GM23338 (cell line): ENCODE data around the gene RAB22A. TPM values are rescaled to one million over a fixed set of nuclear protein-coding genes. Genes with fewer than 3 reads are reported as not detected.

ENCODE experiments used
- ATAC-seq: fragments of 200-7000 bp; cut with Tn5 transposase; 3 replicates; pipeline ENCODE4 v1.9.1; 2020
- DNase-seq: peaks from one replicate; pipeline ENCODE4 v3.0.0-alpha.2; 2015; ENCODE audit warnings: low spot score
- H2AFZ ChIP-seq: fragments of 200-600 bp; sonication (generic); 2 replicates; pipeline ENCODE4 v1.8.0; 2016; ENCODE audit warnings: antibody characterized with exemption, mild to moderate bottlenecking, moderate library complexity
- H3F3A ChIP-seq: fragments of 200-600 bp; sonication (generic); replicated peaks from 2 replicates; pipeline ENCODE4 v1.8.0; 2017; ENCODE audit warnings: antibody characterized with exemption, mixed run types, low read depth
- H3K27ac ChIP-seq: fragments of 200-600 bp; sonication (generic); 2 replicates; pipeline ENCODE4 v1.6.1; 2016; ENCODE audit warnings: low read depth
- H3K27me3 ChIP-seq: fragments of 200-600 bp; sonication (generic); 2 replicates; pipeline ENCODE4 v1.8.0; 2016; ENCODE audit warnings: mild to moderate bottlenecking, mixed run types, moderate library complexity; ENCODE audit not compliant: insufficient read depth
- H3K36me3 ChIP-seq: fragments of 200-600 bp; sonication (generic); 2 replicates; pipeline ENCODE4 v1.8.0; 2016; ENCODE audit warnings: mild to moderate bottlenecking; ENCODE audit not compliant: insufficient read depth
- H3K4me1 ChIP-seq: fragments of 200-600 bp; sonication (generic); 2 replicates; pipeline ENCODE4 v1.8.0; 2016; ENCODE audit warnings: mild to moderate bottlenecking, moderate library complexity; ENCODE audit not compliant: insufficient read depth
- H3K4me2 ChIP-seq: fragments of 200-600 bp; sonication (generic); 2 replicates; pipeline ENCODE4 v1.7.1; 2017; ENCODE audit warnings: mixed run types
- H3K4me3 ChIP-seq: fragments of 200-600 bp; sonication (generic); 2 replicates; pipeline ENCODE4 v1.6.1; 2016; ENCODE audit warnings: mixed run types
- H3K79me2 ChIP-seq: fragments of 200-600 bp; sonication (generic); replicated peaks from 2 replicates; pipeline ENCODE4 v1.8.0; 2017; ENCODE audit warnings: mild to moderate bottlenecking; ENCODE audit not compliant: insufficient read depth
- H3K9me2 ChIP-seq: fragments of 200-600 bp; sonication (generic); 2 replicates; pipeline ENCODE4 v1.8.0; 2017; ENCODE audit not compliant: insufficient read depth
- H4K20me1 ChIP-seq: fragments of 200-600 bp; sonication (generic); replicated peaks from 2 replicates; pipeline ENCODE4 v1.8.0; 2017; ENCODE audit warnings: mild to moderate bottlenecking; ENCODE audit not compliant: insufficient read depth
- H3K27ac Mint-ChIP-seq: 2 replicates; pipeline ENCODE4 v1.8.0; 2020; ENCODE audit warnings: inconsistent platforms, mild to moderate bottlenecking, moderate library complexity, mixed read lengths
- H3K27me3 Mint-ChIP-seq: 3 replicates; pipeline ENCODE4 v1.8.0; 2022; ENCODE audit warnings: low read depth, mild to moderate bottlenecking, moderate library complexity, mixed read lengths, inconsistent platforms; ENCODE audit not compliant: insufficient read depth, poor library complexity
- H3K36me3 Mint-ChIP-seq: 3 replicates; pipeline ENCODE4 v1.8.0; 2021; ENCODE audit warnings: low read depth, mild to moderate bottlenecking, inconsistent platforms, moderate library complexity, mixed read lengths
- H3K4me1 Mint-ChIP-seq: 3 replicates; pipeline ENCODE4 v1.8.0; 2020; ENCODE audit warnings: mild to moderate bottlenecking, inconsistent platforms, mixed read lengths
- H3K4me3 Mint-ChIP-seq: 3 replicates; pipeline ENCODE4 v1.8.0; 2021; ENCODE audit warnings: moderate library complexity, mild to moderate bottlenecking, inconsistent platforms, mixed read lengths
- H3K9me3 Mint-ChIP-seq: 3 replicates; pipeline ENCODE4 v1.8.0; 2020; ENCODE audit warnings: moderate library complexity, mild to moderate bottlenecking, inconsistent platforms, mixed read lengths
- CREB1 ChIP-seq: fragments of 250-450 bp; sonication (Bioruptor Pico); IDR thresholded peaks from 2 replicates; pipeline ENCODE4 v1.5.0; 2020; ENCODE audit warnings: low read depth, mild to moderate bottlenecking, moderate library complexity
- EZH2 ChIP-seq: fragments of 200-600 bp; sonication (generic); IDR thresholded peaks from one replicate; pipeline ENCODE4 v1.8.0; 2017; ENCODE audit warnings: antibody characterized with exemption, mild to moderate bottlenecking, low read depth; ENCODE audit not compliant: unreplicated experiment
- EZH2phosphoT487 ChIP-seq: fragments of 200-600 bp; sonication (generic); IDR thresholded peaks from one replicate; pipeline ENCODE4 v1.8.1; 2018; ENCODE audit warnings: antibody characterized with exemption; ENCODE audit not compliant: unreplicated experiment
- JUNB ChIP-seq: IDR thresholded peaks from one replicate; pipeline ENCODE4 v1.6.1; 2016; ENCODE audit warnings: antibody characterized with exemption; ENCODE audit not compliant: unreplicated experiment
- NANOG ChIP-seq: IDR thresholded peaks from 2 replicates; pipeline ENCODE4 v1.6.1; 2016; ENCODE audit warnings: antibody characterized with exemption, borderline replicate concordance
- POLR2AphosphoS5 ChIP-seq: IDR thresholded peaks from 2 replicates; pipeline ENCODE4 v1.6.1; 2016; ENCODE audit warnings: antibody characterized with exemption, low read depth
- STAT1 ChIP-seq: IDR thresholded peaks from one replicate; pipeline ENCODE4 v1.6.1; 2016; ENCODE audit warnings: antibody characterized with exemption; ENCODE audit not compliant: unreplicated experiment
- ZNF114 ChIP-seq: fragments of 250-450 bp; sonication (Bioruptor Pico); IDR thresholded peaks from 2 replicates; pipeline ENCODE4 v1.5.0; 2020; ENCODE audit warnings: mild to moderate bottlenecking, moderate library complexity
- ZNF331 ChIP-seq: fragments of 250-450 bp; sonication (Bioruptor Pico); IDR thresholded peaks from 2 replicates; pipeline ENCODE4 v1.5.0; 2020; ENCODE audit warnings: low read depth, mild to moderate bottlenecking, moderate library complexity
- polyA plus RNA-seq: library from polyadenylated mRNA; unstranded; fragments of >200 nt; fragmentation: Nextera tagmentation; extraction: Ambion mirVana; gene quantifications from 2 replicates; pipeline ENCODE4 v1.2.1, GENCODE V29; 2016
- total RNA-seq: library from RNA; depleted of rRNA; stranded (reverse); fragments of >200 nt; shearing (Covaris generic); gene quantifications from 2 replicates; pipeline ENCODE4 v1.2.3, GENCODE V29; 2014
- TF ChIP-seq, protein P1 (sequence below), 2 experiments: fragments of 200-600 bp in 1 of 2; sonication (generic) in 1 of 2; conservative IDR thresholded peaks; 2 replicates each; pipeline versions ENCODE4 v1.5.1 to v1.6.1; 2016 to 2017; ENCODE audit warnings: antibody characterized with exemption in 2 of 2, low read depth in 2 of 2, mild to moderate bottlenecking in 2 of 2, moderate library complexity in 1 of 2
- TF ChIP-seq, protein P2 (sequence below): IDR thresholded peaks from 2 replicates; pipeline ENCODE4 v1.6.1; 2016; ENCODE audit warnings: antibody characterized with exemption
- TF ChIP-seq, protein P3 (sequence below): fragments of 250-450 bp; sonication (Bioruptor Pico); IDR thresholded peaks from 2 replicates; pipeline ENCODE4 v1.5.0; 2020; ENCODE audit warnings: mild to moderate bottlenecking, moderate library complexity
- TF ChIP-seq, protein P4 (sequence below): IDR thresholded peaks from one replicate; pipeline ENCODE4 v1.6.1; 2018; ENCODE audit warnings: antibody characterized with exemption; ENCODE audit not compliant: unreplicated experiment

RAB22A gene
- total and polyA plus RNA-seq, 2 experiments from 2014 or later: 3.3 to 6.8 TPM

DNA sequence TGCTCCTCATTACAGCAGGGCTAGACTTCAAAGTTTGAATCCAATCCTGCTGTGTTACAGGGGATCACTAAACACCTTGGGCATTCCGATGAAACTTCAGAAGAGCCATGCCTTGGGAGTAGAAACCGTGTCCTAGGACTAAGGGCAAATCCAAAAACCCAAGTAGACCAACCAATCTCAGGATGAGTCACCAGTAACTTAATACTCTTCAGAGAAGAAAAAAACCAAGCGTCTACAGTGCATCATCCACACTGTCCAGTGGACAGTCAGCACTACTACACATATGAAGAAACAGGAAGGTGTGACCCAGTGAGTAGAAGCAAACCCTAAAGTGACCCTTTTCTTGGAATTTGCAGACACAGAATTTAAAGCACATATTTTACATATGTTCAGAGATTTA is 40.1 kb downstream of the RAB22A start:
- H4K20me1 ChIP-seq: no peaks in the 10 kb centered on the region
- H3K4me2 ChIP-seq: no peak overlapping the region
- H3K27ac ChIP-seq: no peak overlapping the region
- Mint-ChIP-seq H3K4me3 (no peak overlapping the region), H3K36me3 (peaks cover 16% of the 10 kb centered on the region), H3K9me3 (no peaks in the 10 kb centered on the region), H3K4me1 (no peaks in the 10 kb centered on the region), H3K27me3 (no peaks in the 10 kb centered on the region), H3K27ac (no peak overlapping the region)
- no peaks in the 10 kb centered on the region for H3K9me2 ChIP-seq
- no peaks in the 10 kb centered on the region for H3K4me1 ChIP-seq
- no peaks in the 10 kb centered on the region for H3F3A ChIP-seq
- H3K36me3 ChIP-seq: no peaks in the 10 kb centered on the region
- no peak overlapping the region for H2AFZ ChIP-seq
- no peaks in the 10 kb centered on the region for H3K27me3 ChIP-seq
- no peaks in the 10 kb centered on the region for H3K79me2 ChIP-seq
- DNase-seq: no peak
- no peak overlapping the region for H3K4me3 ChIP-seq
- no peak for ATAC-seq
- TF ChIP-seq, protein P1, sequence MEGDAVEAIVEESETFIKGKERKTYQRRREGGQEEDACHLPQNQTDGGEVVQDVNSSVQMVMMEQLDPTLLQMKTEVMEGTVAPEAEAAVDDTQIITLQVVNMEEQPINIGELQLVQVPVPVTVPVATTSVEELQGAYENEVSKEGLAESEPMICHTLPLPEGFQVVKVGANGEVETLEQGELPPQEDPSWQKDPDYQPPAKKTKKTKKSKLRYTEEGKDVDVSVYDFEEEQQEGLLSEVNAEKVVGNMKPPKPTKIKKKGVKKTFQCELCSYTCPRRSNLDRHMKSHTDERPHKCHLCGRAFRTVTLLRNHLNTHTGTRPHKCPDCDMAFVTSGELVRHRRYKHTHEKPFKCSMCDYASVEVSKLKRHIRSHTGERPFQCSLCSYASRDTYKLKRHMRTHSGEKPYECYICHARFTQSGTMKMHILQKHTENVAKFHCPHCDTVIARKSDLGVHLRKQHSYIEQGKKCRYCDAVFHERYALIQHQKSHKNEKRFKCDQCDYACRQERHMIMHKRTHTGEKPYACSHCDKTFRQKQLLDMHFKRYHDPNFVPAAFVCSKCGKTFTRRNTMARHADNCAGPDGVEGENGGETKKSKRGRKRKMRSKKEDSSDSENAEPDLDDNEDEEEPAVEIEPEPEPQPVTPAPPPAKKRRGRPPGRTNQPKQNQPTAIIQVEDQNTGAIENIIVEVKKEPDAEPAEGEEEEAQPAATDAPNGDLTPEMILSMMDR (conservative IDR thresholded peaks at IDR 0.05; ENCODE audit: low read depth in 2 of 2): no peak
- TF ChIP-seq POLR2AphosphoS5 (no peak), EZH2 (no peak), NANOG (no peak), CREB1 (CRISPR knock-in tag) (no peak), JUNB (no peak), ZNF114 (no peak), EZH2phosphoT487 (no peak), STAT1 (no peak), ZNF331 (no peak)
- TF ChIP-seq, protein P2, sequence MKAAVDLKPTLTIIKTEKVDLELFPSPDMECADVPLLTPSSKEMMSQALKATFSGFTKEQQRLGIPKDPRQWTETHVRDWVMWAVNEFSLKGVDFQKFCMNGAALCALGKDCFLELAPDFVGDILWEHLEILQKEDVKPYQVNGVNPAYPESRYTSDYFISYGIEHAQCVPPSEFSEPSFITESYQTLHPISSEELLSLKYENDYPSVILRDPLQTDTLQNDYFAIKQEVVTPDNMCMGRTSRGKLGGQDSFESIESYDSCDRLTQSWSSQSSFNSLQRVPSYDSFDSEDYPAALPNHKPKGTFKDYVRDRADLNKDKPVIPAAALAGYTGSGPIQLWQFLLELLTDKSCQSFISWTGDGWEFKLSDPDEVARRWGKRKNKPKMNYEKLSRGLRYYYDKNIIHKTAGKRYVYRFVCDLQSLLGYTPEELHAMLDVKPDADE: no peak
- TF ChIP-seq, protein P3, sequence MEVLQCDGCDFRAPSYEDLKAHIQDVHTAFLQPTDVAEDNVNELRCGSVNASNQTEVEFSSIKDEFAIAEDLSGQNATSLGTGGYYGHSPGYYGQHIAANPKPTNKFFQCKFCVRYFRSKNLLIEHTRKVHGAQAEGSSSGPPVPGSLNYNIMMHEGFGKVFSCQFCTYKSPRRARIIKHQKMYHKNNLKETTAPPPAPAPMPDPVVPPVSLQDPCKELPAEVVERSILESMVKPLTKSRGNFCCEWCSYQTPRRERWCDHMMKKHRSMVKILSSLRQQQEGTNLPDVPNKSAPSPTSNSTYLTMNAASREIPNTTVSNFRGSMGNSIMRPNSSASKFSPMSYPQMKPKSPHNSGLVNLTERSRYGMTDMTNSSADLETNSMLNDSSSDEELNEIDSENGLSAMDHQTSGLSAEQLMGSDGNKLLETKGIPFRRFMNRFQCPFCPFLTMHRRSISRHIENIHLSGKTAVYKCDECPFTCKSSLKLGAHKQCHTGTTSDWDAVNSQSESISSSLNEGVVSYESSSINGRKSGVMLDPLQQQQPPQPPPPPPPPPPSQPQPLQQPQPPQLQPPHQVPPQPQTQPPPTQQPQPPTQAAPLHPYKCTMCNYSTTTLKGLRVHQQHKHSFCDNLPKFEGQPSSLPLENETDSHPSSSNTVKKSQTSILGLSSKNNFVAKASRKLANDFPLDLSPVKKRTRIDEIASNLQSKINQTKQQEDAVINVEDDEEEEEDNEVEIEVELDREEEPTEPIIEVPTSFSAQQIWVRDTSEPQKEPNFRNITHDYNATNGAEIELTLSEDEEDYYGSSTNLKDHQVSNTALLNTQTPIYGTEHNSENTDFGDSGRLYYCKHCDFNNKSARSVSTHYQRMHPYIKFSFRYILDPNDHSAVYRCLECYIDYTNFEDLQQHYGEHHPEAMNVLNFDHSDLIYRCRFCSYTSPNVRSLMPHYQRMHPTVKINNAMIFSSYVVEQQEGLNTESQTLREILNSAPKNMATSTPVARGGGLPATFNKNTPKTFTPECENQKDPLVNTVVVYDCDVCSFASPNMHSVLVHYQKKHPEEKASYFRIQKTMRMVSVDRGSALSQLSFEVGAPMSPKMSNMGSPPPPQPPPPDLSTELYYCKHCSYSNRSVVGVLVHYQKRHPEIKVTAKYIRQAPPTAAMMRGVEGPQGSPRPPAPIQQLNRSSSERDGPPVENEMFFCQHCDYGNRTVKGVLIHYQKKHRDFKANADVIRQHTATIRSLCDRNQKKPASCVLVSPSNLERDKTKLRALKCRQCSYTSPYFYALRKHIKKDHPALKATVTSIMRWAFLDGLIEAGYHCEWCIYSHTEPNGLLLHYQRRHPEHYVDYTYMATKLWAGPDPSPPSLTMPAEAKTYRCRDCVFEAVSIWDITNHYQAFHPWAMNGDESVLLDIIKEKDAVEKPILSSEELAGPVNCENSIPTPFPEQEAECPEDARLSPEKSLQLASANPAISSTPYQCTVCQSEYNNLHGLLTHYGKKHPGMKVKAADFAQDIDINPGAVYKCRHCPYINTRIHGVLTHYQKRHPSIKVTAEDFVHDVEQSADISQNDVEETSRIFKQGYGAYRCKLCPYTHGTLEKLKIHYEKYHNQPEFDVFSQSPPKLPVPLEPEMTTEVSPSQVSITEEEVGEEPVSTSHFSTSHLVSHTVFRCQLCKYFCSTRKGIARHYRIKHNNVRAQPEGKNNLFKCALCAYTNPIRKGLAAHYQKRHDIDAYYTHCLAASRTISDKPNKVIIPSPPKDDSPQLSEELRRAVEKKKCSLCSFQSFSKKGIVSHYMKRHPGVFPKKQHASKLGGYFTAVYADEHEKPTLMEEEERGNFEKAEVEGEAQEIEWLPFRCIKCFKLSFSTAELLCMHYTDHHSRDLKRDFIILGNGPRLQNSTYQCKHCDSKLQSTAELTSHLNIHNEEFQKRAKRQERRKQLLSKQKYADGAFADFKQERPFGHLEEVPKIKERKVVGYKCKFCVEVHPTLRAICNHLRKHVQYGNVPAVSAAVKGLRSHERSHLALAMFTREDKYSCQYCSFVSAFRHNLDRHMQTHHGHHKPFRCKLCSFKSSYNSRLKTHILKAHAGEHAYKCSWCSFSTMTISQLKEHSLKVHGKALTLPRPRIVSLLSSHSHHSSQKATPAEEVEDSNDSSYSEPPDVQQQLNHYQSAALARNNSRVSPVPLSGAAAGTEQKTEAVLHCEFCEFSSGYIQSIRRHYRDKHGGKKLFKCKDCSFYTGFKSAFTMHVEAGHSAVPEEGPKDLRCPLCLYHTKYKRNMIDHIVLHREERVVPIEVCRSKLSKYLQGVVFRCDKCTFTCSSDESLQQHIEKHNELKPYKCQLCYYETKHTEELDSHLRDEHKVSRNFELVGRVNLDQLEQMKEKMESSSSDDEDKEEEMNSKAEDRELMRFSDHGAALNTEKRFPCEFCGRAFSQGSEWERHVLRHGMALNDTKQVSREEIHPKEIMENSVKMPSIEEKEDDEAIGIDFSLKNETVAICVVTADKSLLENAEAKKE (CRISPR knock-in tag): no peak
- TF ChIP-seq, protein P4, sequence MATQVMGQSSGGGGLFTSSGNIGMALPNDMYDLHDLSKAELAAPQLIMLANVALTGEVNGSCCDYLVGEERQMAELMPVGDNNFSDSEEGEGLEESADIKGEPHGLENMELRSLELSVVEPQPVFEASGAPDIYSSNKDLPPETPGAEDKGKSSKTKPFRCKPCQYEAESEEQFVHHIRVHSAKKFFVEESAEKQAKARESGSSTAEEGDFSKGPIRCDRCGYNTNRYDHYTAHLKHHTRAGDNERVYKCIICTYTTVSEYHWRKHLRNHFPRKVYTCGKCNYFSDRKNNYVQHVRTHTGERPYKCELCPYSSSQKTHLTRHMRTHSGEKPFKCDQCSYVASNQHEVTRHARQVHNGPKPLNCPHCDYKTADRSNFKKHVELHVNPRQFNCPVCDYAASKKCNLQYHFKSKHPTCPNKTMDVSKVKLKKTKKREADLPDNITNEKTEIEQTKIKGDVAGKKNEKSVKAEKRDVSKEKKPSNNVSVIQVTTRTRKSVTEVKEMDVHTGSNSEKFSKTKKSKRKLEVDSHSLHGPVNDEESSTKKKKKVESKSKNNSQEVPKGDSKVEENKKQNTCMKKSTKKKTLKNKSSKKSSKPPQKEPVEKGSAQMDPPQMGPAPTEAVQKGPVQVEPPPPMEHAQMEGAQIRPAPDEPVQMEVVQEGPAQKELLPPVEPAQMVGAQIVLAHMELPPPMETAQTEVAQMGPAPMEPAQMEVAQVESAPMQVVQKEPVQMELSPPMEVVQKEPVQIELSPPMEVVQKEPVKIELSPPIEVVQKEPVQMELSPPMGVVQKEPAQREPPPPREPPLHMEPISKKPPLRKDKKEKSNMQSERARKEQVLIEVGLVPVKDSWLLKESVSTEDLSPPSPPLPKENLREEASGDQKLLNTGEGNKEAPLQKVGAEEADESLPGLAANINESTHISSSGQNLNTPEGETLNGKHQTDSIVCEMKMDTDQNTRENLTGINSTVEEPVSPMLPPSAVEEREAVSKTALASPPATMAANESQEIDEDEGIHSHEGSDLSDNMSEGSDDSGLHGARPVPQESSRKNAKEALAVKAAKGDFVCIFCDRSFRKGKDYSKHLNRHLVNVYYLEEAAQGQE: no peak
